NCI-H510A treated with DMSO at 0.1 percent for 48 hours (cell line): Measurements from ENCODE around the gene FMN1.

Experiments
- DNase-seq: peaks from one replicate; lab custom pipeline; 2025; lab: John Stamatoyannopoulos, UW

FMN1 gene

DNA sequence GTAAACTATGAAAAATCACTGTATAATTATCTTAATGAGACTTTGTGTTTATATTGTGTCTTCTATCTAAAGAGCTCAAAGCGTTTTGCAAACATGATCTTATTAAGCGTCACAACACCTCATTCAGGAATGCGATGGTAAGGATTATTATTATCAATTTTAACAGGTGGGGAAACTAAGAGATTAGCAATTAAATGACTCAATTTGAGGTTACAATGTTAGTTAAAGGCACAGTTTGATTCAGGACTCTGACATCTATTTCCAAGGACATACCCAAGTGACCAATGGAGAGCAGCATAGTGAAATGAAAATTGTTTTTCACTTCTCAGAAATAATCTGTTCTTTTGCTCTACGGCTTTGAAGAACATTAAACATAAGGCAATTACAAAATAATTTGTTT, 74.6 kb downstream of the FMN1 start:
- no peak for DNase-seq

DNA sequence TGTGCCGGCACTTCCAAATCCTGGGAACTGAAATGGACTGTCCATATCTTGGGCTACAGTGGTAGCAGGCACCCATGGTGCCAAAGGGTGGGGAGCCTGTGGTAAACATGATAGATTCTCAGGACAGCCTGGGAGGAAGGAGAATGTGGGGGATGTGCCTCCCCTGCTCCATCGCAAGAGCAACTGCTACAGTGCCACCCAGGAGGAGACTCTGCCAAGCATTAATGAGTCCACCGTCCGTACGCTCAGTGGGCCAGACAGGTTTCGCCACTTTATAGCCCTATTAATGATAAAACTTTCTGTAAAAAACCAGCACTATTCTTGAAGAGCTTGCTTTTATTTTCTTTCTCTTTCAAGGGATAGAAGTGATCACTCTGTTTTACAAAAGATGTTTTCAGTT, 75.2 kb downstream of the FMN1 start:
- no peak for DNase-seq

DNA sequence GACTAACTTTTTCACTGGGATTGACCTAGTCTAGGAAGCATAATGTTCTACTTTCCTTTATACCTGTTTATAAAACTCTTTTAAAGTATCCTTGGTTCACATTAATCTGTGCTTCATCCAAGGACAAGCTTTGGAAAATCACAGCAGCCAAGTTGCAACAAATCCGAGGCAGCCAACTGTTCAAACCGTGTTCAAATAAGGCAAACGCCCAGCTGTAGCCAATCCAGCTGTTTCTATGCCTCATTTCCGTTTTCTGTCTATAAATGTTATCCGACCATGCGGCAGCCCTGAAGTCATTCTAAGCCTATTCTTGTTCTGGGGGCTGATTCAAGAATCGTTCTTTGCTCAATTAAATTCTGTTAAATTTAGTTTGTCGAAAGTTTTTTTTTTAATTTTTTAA, 78.3 kb downstream of the FMN1 start:
- no peak for DNase-seq

DNA sequence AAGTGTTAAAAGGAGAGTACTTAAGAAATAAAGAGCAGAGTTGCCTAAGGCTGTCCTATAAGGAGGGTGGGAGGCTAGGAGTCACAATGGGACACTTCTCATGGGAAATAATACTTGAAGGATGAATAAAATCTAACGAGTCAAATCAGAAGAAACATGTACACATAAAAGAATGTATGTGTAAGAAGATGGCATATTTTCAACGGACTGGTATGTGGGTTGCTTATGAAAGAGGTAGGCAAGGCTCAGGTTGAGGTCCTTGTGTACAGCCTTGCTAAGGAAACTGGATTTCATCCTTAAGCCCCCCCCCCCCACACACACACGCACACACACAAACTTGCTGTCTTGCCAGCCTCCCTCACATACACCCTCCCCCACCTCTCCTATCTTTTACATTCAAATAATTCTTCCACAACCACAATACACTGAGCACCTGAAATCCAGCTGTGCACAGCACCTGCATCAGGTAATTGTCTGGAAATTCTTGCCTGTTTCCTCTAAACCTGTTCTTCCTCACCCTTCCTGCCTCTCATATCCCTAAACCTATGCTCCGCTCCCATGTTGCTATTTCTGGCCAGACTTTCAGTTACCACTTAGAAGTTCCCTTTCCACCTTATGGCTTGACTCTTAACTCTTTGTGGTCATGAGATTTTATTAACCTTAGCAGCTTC, 79.2 kb downstream of the FMN1 start:
- no peak for DNase-seq

DNA sequence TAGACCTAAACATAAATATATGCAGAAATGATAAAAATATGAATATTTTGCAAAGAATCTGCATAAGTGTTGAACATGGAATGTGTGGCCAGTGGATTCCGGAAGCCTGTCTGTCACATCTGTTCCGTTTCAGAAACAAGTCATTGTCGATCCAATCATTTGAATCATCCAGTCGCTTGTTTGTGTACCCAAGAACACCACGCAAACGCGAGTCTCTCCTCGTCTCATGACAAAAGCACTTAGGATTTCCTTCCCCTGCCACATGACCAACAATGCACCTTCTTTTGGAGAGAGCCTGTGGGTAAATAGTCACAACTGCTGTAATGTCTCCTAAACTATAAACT, 80.2 kb downstream of the FMN1 start:
- DNase-seq = no peak

DNA sequence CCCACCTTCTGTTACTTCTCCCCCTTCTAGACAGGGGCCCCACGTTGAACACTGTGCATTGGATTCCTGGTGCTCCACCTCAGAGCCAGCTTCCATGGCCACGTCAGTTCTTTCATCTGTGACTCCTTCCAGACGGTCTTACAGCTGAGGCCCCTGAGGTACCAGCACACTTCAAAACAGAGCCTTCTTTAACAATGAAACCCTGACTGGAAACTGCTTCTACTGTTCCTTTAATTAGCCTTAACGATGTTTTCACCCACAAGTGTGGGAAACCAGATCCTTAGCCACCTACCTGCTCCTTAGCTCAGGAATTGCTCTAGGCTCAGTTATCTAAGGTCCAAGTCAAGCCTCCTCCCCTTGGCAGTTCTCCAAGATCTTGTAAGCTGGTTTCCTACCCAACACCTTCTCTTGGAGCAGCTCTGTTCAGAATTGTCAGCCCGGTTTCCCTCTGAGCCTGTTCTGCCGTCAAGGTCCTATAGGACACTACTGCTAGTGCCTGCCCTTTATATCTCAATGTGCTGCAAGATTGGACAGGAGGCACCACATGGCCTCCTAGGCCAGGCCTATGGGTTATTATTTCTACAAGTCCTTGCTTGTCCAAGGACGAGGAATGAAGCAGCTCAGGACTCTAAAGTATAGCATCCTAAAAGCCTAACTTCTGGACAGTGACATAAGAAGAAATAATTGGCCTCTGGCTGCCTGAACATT, 80.7 kb downstream of the FMN1 start:
- DNase-seq = no peak

DNA sequence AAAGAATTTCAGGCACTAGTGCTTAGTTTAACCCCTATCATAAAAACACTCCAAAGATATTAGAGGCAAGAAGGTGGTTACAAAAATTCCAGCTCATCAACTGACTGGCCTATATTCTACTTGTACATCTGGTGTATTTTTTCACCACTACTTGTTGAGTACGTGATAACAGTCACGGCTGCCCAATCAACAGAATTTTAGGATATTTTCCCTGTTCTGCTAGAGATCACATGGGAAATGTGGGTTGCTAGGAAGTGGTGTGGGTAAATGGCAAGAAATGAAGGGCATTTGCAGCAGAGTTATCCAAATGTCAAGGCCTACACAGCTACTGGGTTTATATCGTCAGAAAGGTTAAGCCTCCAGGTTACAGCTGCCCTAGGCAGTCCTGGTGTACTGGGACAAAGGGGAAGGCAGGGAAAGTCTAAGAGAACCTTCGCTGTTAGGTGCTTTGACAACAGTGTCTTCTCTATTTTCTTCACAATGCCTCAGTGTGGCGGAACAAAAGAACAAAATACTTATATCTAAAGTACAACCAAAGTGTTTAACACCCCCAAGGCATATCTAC, 81.9 kb downstream of the FMN1 start:
- DNase-seq = no peak

DNA sequence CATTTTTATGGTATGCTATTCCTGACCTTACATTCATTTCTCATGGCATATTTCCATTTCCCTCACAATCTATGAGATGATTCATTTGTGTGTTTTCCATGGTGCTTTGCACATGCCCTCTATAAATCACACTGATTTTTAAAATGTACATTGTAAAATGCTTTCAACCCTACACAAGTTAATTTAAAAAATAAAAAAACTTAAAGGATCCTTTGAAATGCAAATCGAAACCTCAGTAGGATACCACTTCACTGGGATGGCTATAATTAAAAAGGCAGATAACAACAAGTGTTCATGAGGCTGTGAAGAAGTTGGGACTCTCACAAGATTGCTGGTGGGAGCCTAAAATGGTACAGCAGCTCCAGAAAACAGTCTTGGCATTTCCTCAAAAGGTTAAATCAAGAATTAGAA, 83.5 kb downstream of the FMN1 start:
- DNase-seq = no peak

DNA sequence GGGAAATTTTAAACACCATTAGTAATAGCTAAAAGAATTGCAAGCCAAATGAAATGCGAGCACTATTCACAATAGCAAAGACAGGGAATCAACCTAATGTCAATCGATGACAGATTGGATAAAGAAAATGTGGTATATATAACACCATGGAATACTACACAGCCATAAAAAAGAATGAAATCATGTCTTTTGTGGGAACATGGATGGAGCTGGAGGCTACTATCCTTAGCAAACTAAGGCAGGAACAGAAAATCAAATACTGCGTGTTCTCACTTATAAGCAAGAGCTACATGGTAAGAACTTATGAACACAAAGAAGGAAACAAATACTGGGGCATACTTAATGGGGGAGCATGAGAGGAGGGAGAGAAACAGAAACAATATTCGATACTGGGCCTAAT, 85.2 kb downstream of the FMN1 start:
- DNase-seq = no peak

DNA sequence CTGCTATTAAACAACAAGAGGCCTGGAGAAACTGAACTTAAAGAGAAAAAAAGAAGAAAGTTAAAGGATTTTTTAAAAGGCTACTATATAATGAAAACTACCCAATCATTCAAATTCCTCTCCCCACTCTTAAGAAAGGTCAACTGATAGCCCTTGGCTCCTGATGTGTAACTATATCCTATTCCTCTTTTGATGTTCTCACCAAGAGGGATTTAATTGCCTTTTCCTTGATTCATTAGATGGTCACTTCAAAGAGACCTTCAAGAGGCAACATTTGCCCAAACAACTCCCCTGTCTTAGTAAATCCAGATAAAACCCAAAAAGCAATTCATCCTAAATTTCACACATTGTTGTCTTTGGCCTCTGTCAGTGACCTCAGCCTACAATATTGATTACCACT, 86.0 kb downstream of the FMN1 start:
- DNase-seq = no peak

DNA sequence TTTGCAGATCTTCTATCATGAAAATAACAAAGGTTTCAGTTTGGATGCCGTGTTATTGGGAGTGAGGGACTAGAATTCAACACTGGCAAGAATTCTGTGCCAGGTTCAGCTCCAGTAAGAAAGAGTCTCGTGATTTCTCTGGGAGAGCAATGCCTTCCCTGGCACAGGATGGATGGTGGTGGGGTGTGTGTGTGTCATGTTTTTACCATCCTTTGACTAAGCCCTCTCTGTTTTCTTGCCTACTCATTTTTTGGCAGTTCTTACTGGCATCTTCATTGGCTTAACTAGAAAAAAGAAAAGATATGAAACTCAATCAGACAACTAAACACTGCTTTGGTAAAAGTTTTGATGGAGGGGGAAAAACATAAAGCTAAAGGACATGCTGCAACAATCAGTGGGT, 86.6 kb downstream of the FMN1 start:
- DNase-seq = no peak

DNA sequence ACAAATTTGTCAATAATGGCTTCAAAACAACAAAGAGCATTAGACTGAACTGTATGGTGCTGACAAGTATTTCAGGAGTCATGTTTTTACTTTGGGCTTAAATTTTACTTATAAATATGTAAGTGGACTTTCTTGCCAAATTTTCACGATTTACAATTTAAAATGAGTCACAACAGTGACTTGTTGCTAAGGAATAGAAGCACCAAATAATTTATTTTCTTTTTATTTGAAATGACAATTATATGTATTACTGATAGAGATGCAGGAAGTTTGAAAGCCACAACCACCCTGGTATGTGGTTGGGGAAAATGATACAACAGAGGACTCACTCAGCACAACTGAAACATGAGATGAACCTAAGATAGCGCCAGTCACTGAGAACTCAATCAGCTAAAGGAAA, 90.3 kb downstream of the FMN1 start:
- DNase-seq = no peak

DNA sequence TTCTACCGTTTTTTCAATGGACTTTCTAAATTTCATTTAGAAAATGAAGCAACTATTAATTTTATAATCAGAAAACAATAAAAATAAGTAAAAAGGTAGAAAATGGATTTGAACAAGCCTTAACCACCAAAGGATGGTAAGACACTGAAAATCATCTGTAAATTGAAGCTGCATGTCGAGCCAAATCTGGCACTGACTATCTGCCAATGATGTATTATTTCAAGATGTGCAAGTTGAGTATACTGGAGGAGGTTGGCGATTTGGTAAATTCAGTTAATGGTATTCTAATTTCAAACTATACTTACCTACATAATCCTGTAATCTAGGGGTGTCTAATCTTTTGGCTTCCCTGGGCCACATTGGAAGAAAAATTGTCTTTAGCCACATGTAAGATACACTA, 93.5 kb downstream of the FMN1 start:
- no peak for DNase-seq

DNA sequence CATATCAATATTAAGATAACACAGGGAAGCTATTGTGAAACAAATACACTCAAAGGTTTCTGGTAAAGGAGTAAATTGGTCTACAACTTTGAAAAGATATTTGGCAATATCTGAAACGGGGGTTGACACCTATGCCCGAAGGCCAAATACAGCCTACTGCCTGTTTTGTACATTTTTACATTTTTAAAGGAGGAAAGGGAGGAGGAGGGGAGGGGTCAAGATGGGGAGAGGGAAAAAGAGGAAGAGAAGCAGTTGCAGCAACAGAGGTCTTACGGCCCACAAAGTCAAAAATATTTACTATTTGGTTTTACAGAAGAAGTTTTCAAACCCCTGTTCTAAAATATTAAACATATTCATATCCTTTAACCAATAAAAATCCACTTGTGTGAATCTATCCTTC, 94.2 kb downstream of the FMN1 start:
- DNase-seq = no peak

DNA sequence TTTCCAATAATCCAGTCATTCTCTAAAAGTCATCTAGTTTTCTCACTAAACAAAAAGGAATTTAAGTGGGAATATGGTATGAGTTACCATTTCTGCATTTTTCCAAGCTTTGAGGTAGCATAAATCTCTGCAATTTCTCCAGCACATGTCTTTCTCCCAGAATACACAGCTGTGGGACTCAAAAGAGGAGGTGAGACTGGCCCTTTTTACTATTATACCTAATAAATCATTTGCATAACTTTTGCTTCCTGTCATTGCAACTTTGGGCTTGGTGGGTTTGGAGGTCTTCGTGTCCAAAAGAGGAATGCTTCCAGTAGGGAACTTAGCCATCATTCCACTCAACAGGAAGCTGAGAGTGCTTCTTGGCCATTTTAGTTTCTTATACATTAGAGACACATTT, 94.8 kb downstream of the FMN1 start:
- DNase-seq = no peak

DNA sequence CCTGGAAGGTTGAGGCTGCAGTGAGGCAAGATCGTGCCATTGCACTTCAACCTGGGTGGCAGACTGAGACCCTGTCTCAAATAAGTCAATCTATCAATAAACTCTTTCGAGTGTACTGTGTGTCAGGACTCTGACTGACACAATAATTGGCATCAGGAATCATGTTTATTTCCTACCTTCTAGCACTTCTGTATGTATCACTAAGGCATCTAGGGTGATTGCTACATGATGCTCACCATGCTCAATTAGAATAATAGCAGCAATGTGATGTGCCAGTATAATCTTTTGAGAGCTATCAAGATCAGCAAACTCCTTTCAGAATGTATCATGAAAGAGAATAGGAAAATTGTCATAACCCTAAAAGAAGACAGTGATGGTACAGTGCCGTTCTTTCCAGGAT, 95.3 kb downstream of the FMN1 start:
- no peak for DNase-seq

DNA sequence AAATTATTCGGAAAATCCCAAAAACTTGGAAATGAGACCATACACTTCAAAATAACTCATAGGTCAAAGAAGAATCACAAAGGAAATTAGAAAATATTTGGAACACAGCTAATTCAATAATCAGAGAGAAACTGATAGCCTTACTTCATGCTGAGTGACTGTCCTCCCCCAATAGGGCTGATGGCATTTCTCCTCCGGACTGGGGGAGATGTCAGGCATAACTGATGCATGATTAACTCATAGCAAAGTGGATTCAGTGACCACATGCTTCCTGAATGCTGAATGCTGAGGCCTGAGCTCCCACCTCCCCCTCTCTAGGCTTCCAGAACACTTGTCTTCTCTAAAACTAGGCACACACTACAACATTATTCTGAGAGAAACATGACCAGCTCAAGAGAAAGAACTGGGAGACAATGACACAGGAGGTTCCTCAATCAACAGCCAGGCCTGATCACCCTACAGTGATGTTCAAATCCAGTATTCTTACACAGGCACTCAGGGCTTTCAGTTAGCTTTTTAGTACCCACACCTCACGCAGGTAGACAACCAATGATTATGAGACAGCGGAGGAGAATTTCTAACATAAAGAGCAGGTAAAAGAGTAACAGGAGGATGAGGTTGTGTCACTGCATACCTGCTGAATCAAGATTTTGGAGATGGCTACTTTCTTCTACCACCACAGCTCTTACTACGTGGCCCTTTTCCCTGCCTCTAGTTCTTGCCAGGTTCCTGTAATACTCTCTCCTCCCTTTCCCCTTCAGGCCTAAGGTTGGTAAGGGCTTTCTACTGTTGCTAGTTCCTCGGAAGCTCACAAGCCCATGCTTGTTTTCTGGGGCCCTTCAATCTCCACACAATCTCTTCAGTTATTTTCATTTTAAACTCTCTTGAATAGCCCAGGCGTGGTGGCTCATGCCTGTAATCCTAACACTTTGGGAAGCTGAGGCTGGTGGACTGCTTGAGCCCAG, 96.1 kb downstream of the FMN1 start:
- DNase-seq = no peak

DNA sequence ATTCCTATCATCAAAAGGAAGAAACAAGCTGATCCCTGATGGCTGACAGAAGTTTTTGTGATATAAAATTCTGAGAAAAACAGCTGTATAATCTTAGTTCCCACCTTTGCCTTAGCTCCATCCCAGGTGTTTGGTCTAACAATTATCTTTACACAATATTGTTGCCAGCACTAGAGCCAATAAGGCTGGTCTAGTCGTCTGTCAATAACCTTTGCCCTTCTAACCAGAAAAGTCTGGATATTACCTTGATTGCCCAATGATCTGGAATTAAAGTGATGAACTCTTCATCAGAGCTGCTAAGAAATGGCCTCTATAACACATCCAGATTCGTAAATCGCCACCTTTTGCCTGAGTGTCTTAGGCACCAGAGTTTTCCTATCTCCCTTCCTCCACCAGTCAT, 98.4 kb downstream of the FMN1 start:
- DNase-seq = no peak

DNA sequence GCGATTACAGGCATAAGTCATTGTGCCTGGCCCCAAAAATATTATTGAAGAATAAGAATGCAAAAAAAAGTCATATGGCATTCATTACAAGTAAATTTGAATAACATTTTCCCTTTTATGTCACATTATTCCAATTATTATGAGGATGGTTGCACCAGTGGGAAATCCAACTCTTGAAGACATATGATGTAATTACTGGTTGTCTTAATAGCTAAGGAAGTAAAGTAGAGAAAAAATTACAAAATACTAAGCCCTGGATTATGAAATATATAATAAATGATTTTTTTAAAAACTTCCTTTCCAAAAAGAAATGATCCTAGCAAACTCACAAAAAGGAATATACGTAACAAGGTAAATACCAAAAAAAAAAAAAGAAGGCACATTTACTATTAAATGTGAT, 98.9 kb downstream of the FMN1 start:
- no peak for DNase-seq

DNA sequence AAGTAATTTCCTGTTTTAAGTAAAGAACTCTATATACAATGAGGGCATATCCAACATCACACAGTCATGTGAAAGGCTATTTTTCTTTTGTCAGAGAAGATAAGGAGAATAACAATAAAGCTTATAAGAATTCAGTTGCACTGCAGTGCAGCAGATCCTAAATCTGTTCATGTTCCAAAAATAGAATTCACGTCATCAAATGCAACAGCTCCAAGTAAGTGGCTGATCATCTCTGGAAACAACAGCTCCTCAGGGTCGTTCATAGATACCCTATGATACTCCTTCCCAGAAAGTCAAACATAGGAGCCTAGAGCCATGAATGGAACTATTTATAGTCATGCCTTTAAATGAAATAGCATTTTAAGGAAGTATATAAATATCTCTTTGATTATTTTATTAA, 100.2 kb downstream of the FMN1 start:
- no peak for DNase-seq

DNA sequence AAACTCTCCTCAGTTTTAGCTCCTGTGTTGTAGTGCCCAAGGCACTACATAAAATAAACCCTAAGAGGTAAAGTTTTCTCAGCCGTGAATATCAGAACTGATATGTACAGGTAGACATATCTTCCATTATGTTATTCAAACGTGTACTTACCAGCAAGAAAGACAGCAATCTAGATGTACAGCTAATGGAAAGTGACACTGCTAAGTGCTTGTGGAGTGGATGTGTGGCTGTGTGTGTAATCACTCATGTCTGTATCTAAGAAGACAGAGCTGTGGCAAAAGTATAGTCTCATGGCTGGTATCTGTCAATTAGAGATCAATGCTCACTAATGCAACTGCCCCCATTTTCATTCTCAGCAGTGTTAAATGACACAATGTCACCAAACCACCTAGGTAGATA, 101.3 kb downstream of the FMN1 start:
- DNase-seq = no peak

DNA sequence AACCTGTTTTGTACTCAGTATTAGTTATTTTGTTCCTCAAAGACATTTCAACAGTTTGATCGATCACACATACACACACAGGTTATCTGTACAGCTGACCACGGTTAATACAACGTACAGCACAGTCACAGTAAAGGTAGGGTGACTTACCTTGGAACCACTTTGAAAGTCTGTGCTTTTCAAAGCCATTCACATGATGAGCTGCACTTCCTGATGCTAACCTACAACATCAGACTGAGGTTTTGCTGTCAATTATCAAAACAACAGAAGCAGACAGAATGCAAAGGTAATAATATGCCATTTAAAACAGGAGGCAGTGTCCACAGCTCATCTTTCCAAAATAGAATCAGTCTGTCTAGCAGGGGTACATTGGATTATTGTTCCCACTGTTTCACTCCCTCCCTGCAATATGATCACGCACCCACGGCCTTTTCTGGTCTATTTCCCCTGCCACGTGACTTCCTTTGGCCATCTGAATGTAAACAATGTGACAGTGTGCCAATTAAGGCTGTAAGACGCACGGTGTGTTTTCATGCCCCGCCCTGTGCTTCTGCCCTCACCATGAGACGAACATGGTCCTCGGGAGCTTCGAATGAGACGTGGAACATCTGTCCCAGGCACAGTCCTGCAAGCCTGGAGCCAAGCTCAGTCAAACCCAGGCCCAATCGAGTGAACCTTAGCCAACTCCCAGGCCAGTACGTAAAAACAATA, 102.4 kb downstream of the FMN1 start:
- DNase-seq = peak; percentile 31
